Measurements from ENCODE around the gene XRCC6. TPM values are rescaled to one million over a fixed set of nuclear protein-coding genes. Genes with fewer than 3 reads are reported as not detected.

XRCC6 gene
- total RNA-seq, 2 experiments from 2014 or later = 162 TPM

- CTCF ChIA-PET = no interaction called here
- Mint-ChIP-seq H3K36me3 (ENCODE audit: low read depth) (peaks cover 39% of the 10 kb centered on the region), H3K27ac (no peak overlapping the region), H3K9me3 (no peaks in the 10 kb centered on the region), H3K4me3 (no peak overlapping the region), H3K4me1 (ENCODE audit: low read depth) (peaks cover 13% of the 10 kb centered on the region), H3K27me3 (no peaks in the 10 kb centered on the region)
- Histone ChIP-seq H3K9me3 (ENCODE audit: control insufficient read depth in 1 of 2, insufficient read depth in 1 of 2, low read length in 2 of 2) (no peaks in the 10 kb centered on the region), H3K36me3 (ENCODE audit: insufficient read depth, low read length) (peaks cover 17% of the 10 kb centered on the region), H3K4me3 (ENCODE audit: low read length) (no peak overlapping the region), H3K4me1 (ENCODE audit: insufficient read depth, low read length) (peaks cover 12% of the 10 kb centered on the region), H3K27me3 (ENCODE audit: control insufficient read depth in 1 of 2, insufficient read depth in 2 of 2, low read length in 2 of 2) (no peaks in the 10 kb centered on the region), H3K27ac (ENCODE audit: low read depth in 1 of 2, low read length in 2 of 2) (no peak overlapping the region)
- no peak for ATAC-seq (ENCODE audit: poor library complexity)
- POLR2A ChIA-PET = interaction anchor here (0.6 to 3.3 kb wide), 3 partner anchors 11 to 18 kb away, joined by 3 to 14 read pairs (median 3); partner anchors contain the start of genes DESI1, PMM1 and XRCC6
- no peak for TF ChIP-seq CTCF (IDR thresholded peaks at IDR 0.05)
- intact Hi-C loops (cut with DNase I, micrococcal nuclease) = no loop called here
- no peak for DNase-seq
Observed at GRCh38 chr22:41608386-41608785, 12.7 kb upstream of the XRCC6 start.

- H3K4me1 ChIP-seq (ENCODE audit: insufficient read depth, low read length) = no peaks in the 10 kb centered on the region
- ATAC-seq (ENCODE audit: poor library complexity) = no peak
- H3K27me3 ChIP-seq (ENCODE audit: control insufficient read depth in 1 of 2, insufficient read depth in 2 of 2, low read length in 2 of 2) = no peaks in the 10 kb centered on the region
- intact Hi-C loops (cut with DNase I, micrococcal nuclease) = no loop called here
- H3K4me3 Mint-ChIP-seq = no peak overlapping the region
- no peak for DNase-seq
- H3K27me3 Mint-ChIP-seq = no peaks in the 10 kb centered on the region
- no peak overlapping the region for H3K27ac Mint-ChIP-seq
- POLR2A ChIA-PET = no interaction called here
- peaks cover 17% of the 10 kb centered on the region for H3K4me1 Mint-ChIP-seq (ENCODE audit: low read depth)
- no peaks in the 10 kb centered on the region for H3K36me3 ChIP-seq (ENCODE audit: insufficient read depth, low read length)
- no peaks in the 10 kb centered on the region for H3K36me3 Mint-ChIP-seq (ENCODE audit: low read depth)
- H3K9me3 ChIP-seq (ENCODE audit: control insufficient read depth in 1 of 2, insufficient read depth in 1 of 2, low read length in 2 of 2) = no peaks in the 10 kb centered on the region
- TF ChIP-seq CTCF (IDR thresholded peaks at IDR 0.05) = no peak
- no peaks in the 10 kb centered on the region for H3K9me3 Mint-ChIP-seq
- no peak overlapping the region for H3K4me3 ChIP-seq (ENCODE audit: low read length)
- H3K27ac ChIP-seq (ENCODE audit: low read depth in 1 of 2, low read length in 2 of 2) = no peak overlapping the region
- CTCF ChIA-PET = interaction anchor here (1.6 kb wide), 1 partner anchor 86 kb away, joined by 4 read pairs; no protein-coding TSS in a partner anchor
Observed at GRCh38 chr22:41612603-41613306, 8.3 kb upstream of the XRCC6 start.

GRCh38 chr22:41613456-41613855 is 7.6 kb upstream of the XRCC6 start:
- peaks cover 20% of the 10 kb centered on the region for H3K4me1 Mint-ChIP-seq (ENCODE audit: low read depth)
- DNase-seq (no peak), ATAC-seq (ENCODE audit: poor library complexity) (no peak)
- Histone ChIP-seq H3K9me3 (ENCODE audit: control insufficient read depth in 1 of 2, insufficient read depth in 1 of 2, low read length in 2 of 2) (no peaks in the 10 kb centered on the region), H3K4me1 (ENCODE audit: insufficient read depth, low read length) (no peaks in the 10 kb centered on the region), H3K27ac (ENCODE audit: low read depth in 1 of 2, low read length in 2 of 2) (no peak overlapping the region), H3K27me3 (ENCODE audit: control insufficient read depth in 1 of 2, insufficient read depth in 2 of 2, low read length in 2 of 2) (no peaks in the 10 kb centered on the region), H3K36me3 (ENCODE audit: insufficient read depth, low read length) (no peaks in the 10 kb centered on the region), H3K4me3 (ENCODE audit: low read length) (no peak overlapping the region)
- no peaks in the 10 kb centered on the region for H3K9me3 Mint-ChIP-seq
- no peak overlapping the region for H3K27ac Mint-ChIP-seq
- no peak for TF ChIP-seq CTCF (IDR thresholded peaks at IDR 0.05)
- ChIA-PET CTCF (interaction anchor here (1.6 kb wide), 1 partner anchor 87 kb away, joined by 4 read pairs; no protein-coding TSS in a partner anchor), POLR2A (no interaction called here)
- intact Hi-C loops (cut with DNase I, micrococcal nuclease) = no loop called here
- no peaks in the 10 kb centered on the region for H3K27me3 Mint-ChIP-seq
- no peaks in the 10 kb centered on the region for H3K36me3 Mint-ChIP-seq (ENCODE audit: low read depth)
- H3K4me3 Mint-ChIP-seq = no peak overlapping the region

Data from CD4-positive, alpha-beta T cell (primary cell).